Lower leg skin (tissue), 4 donors: Measurements from ENCODE around the gene CNDP2. TPM values are rescaled to one million over a fixed set of nuclear protein-coding genes. Genes with fewer than 3 reads are reported as not detected.
"Not testable (repeated sequence)": the region's sequence is repeated elsewhere in the genome, so short reads cannot be mapped to it uniquely, and the experiment has no call there.

Experiments
- DNase-seq, 2 donors: peaks; one replicate each; pipeline ENCODE4 v3.0.0-alpha.2; 2019; ENCODE audit warnings: low spot score in 2 of 2
- H3K4me3 ChIP-seq: fragments of 200-600 bp; sonication (generic); 2 replicates; pipeline ENCODE4 v1.5.1; 2017; ENCODE audit warnings: mild to moderate bottlenecking, low read depth; ENCODE audit not compliant: poor library complexity, severe bottlenecking
- POLR2A ChIP-seq, 2 donors: fragments of 450-650 bp; IDR thresholded peaks; one replicate each; pipeline ENCODE4 v1.6.1; 2016 to 2017; ENCODE audit warnings: antibody characterized with exemption in 2 of 2, mild to moderate bottlenecking in 1 of 2, moderate library complexity in 1 of 2
- WGBS, 2 donors: methylation state at CpG; one replicate each; pipeline ENCODE4 v1.1.5; 2018; 5-methylcytosine and 5-hydroxymethylcytosine counted together
- intact Hi-C: fragments of 100-400 bp; cut with DNase I; formaldehyde crosslinking; loops from one replicate; pipeline ENCODE4 v1.15.0; 2023; ENCODE audit warnings: low total_unique reads
- total RNA-seq, 4 donors: library from RNA; depleted of rRNA; stranded (reverse); fragments of >200 nt; gene quantifications; one replicate each; pipeline ENCODE4 v1.1.0, GENCODE V29; 2016
- TF ChIP-seq, protein P1 (sequence below), 3 donors: fragments of 450-650 bp; IDR thresholded peaks; one replicate each; pipeline ENCODE4 v1.5.1; 2016; ENCODE audit warnings: antibody characterized with exemption in 3 of 3, mild to moderate bottlenecking in 3 of 3, moderate library complexity in 2 of 3

CNDP2 gene
- total RNA-seq, 4 donors from 2014 or later: 56.0 to 78.2 (median 73.0) TPM

DNA sequence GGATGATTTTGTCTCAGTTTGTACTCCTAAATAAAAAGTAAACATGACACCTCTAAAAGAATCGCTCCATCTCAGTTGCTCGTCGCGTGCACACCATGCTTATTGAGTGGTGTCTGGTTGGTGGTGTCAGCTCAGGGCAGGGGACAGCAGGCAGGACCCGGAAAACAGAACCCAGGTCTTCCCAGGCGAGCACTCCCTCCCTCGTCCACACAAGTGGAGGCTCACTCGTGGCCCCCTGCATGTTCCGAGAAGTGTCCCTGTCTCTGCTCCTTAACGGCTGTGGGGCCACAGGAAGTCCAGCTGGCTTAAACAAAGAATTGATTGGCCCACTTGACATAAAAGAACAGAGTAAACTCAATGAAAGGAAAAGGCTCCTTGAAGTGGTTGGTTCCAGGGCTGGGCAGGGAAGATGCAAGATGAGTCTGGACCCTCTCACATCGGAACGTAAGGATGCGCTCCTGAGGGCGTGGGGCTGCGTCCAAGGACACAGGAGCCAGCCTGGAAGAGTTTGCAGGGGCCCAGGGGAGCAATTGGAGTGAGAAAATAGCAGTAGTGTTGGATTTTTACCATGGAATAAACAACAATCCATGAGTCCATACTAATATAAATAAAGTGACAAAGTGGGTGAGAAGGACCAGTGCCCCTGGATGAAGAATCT lies 25.0 kb downstream of the CNDP2 start:
- TF ChIP-seq POLR2A (IDR thresholded peaks at IDR 0.05): no peak
- TF ChIP-seq, protein P1, sequence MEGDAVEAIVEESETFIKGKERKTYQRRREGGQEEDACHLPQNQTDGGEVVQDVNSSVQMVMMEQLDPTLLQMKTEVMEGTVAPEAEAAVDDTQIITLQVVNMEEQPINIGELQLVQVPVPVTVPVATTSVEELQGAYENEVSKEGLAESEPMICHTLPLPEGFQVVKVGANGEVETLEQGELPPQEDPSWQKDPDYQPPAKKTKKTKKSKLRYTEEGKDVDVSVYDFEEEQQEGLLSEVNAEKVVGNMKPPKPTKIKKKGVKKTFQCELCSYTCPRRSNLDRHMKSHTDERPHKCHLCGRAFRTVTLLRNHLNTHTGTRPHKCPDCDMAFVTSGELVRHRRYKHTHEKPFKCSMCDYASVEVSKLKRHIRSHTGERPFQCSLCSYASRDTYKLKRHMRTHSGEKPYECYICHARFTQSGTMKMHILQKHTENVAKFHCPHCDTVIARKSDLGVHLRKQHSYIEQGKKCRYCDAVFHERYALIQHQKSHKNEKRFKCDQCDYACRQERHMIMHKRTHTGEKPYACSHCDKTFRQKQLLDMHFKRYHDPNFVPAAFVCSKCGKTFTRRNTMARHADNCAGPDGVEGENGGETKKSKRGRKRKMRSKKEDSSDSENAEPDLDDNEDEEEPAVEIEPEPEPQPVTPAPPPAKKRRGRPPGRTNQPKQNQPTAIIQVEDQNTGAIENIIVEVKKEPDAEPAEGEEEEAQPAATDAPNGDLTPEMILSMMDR (IDR thresholded peaks at IDR 0.05): no peak
- intact Hi-C loops: no loop called here
- WGBS, 2 donors: 93 to 97% methylated on average over 15 of the region's 15 CpGs
- DNase-seq: peak in 1 of 2 donors; percentile 62
- H3K4me3 ChIP-seq: no peak overlapping the region

DNA sequence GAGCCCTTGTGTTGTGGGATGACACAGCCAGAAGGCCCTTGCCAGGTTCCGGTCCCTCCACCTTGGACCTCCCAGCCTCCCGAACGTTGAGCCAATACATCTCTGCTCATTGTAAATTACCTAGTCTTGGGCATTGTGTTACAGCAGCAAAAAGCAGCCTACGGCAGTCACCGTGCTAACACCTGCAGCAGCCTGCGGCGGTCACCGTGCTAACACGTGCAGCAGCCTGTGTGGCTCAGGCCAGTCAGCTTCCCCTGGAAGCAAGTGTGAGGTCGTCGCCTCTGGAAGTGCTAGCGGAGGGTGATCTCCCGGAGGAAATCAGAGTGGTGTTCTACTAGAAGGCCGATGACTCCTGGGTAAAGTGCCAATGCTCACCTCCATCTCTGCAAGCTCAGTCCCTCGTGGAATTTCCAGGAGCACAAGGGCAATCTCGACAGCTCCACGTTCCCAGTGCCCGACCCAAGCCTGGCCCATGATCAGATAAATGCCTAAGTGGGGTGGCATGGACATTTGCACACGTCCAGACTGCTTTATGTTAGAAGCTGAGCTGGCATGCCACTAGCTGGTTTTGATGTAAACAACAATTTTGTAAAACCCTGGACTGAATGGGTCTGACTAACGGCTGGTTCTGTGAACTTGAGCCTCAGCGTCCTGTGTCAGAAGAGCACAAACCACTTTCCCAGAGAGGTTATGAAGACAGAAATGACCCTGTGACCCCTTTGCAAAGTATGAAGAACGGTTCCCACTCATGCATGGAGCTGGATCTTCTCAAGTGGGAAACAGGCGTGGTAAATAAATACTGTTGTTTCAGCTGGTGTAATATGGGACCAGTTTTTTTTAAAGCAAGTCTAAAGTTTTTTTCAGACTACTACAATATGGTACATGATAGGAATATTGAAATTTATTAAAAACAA lies 26.7 kb downstream of the CNDP2 start:
- no peak overlapping the region for H3K4me3 ChIP-seq
- DNase-seq: peak in 1 of 2 donors; percentile 60
- 87 to 92% methylated on average over 21 to 23 of the region's 23 CpGs for WGBS, 2 donors
- intact Hi-C loops: no loop called here
- TF ChIP-seq POLR2A (IDR thresholded peaks at IDR 0.05): no peak
- TF ChIP-seq, protein P1 (IDR thresholded peaks at IDR 0.05): no peak

DNA sequence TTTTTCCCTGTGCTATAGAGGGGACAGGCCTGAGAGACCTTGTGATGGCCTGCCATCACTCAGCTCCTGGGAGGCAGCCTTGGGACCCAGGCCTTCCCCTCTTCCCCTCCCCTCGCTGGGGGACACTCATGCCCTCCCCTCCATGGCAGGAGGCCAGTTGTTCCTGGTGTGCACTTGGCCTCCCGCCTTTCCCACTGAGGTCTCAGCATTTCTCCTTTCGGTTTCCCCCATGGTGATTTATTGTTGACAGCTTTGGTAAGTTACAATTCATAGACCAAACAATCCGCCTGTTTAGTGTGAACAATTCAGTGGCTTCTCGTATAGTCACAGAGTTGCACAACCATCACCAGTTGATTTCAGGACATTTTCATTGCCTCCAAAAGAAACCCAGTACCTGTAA lies 27.9 kb downstream of the CNDP2 start:
- WGBS, 2 donors: 28 to 43% methylated on average over 5 of the region's 5 CpGs
- TF ChIP-seq, protein P1 (IDR thresholded peaks at IDR 0.05): no peak
- TF ChIP-seq POLR2A (IDR thresholded peaks at IDR 0.05): no peak
- intact Hi-C loops: no loop called here
- peak in 1 of 2 donors; percentile 52 for DNase-seq
- no peak overlapping the region for H3K4me3 ChIP-seq

DNA sequence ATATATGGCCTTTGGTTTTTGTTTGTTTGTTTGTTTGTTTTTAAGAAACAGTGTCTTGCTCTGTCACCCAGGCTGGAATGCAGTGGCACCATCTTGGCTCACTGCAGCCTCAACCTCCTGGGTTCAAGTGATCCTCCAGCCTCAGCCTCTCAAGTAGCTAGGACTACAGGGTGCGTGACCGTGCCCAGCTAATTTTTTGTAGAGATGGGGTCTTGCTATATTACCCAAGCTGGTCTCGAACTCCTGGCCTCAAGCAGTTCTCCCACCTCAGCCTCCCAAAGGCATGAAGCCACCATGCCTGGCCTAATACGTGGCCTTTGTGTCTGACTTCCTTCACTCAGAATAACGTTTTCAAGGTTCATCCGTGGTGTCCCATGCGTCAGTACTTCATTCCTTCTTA lies 28.8 kb downstream of the CNDP2 start:
- H3K4me3 ChIP-seq, intact Hi-C loops: not testable (repeated sequence)
- peak in 1 of 2 donors; percentile 67 for DNase-seq
- WGBS, 2 donors: 93 to 97% methylated on average over 7 of the region's 7 CpGs

DNA sequence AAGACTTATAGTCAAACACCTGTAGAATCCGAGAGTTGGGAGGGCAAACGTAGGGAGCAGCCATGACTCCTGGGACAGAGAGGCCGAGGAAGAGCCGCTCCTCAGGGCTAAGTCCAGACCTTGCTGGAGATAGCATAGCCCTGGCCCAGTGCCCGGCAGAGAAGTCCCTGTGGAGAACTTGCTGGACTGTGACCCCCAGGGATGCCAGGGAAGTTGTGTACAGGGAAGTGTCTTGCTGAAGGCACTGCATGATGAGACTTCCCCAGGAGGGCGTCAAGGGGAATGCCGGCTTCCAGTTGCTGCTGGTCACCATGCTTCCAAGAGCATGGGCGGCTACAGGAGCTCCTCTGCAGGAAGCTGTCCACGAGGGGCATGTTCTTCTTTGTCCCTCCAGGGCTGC lies 29.6 kb downstream of the CNDP2 start:
- TF ChIP-seq POLR2A (IDR thresholded peaks at IDR 0.05): no peak
- peak in 1 of 2 donors; percentile 40 for DNase-seq
- H3K4me3 ChIP-seq: no peak overlapping the region
- WGBS, 2 donors: 85 to 92% methylated on average over 9 of the region's 9 CpGs
- intact Hi-C loops: no loop called here

DNA sequence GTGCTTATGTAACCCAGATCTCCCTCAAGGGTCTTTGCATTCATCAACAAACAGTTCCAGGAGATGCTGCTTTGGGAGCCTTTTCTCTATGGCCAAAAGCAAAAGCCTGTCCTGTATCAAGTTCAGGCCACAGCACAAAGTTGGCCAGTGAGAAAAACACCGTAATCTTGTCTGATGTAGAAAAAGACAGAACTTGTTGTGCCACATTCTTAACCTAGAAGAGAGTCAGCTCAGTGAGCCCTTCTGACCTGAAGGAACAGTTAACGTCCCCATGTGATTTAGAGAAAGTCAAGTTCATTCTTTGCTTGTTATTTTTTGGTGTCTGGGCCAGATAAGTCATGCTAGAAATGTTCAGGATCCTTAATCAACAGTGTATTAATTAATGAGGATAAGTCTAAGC lies 30.3 kb downstream of the CNDP2 start:
- H3K4me3 ChIP-seq: no peak overlapping the region
- no peak for TF ChIP-seq POLR2A (IDR thresholded peaks at IDR 0.05)
- TF ChIP-seq, protein P1 (IDR thresholded peaks at IDR 0.05): no peak
- 60 to 62% methylated on average over 2 of the region's 2 CpGs for WGBS, 2 donors
- intact Hi-C loops: no loop called here
- no peak for DNase-seq
